Activated naive CD4-positive, alpha-beta T cell treated with anti-CD3 and anti-CD28 coated beads, Interleukin-2, amount 50 U/mL, for 24 hours (primary cell): ENCODE results near the gene LDHAL6B.

Experiments
- H3K27ac Mint-ChIP-seq: one replicate; pipeline ENCODE4 v1.8.0; 2021; ENCODE audit warnings: mild to moderate bottlenecking, mixed read lengths
- H3K27me3 Mint-ChIP-seq: one replicate; pipeline ENCODE4 v1.8.0; 2021; ENCODE audit warnings: mixed read lengths
- H3K36me3 Mint-ChIP-seq: one replicate; pipeline ENCODE4 v1.8.0; 2021; ENCODE audit warnings: mixed read lengths
- H3K4me1 Mint-ChIP-seq: one replicate; pipeline ENCODE4 v1.8.0; 2021; ENCODE audit warnings: mixed read lengths
- H3K4me3 Mint-ChIP-seq: one replicate; pipeline ENCODE4 v1.8.0; 2021; ENCODE audit warnings: mild to moderate bottlenecking, mixed read lengths
- H3K9me3 Mint-ChIP-seq: one replicate; pipeline ENCODE4 v1.8.0; 2021; ENCODE audit warnings: mixed read lengths

Gene LDHAL6B

GRCh38 chr15:59251001-59251845, 44.6 kb downstream of the LDHAL6B start:
- H3K4me1 Mint-ChIP-seq, result peaks cover 8% of the 10 kb centered on the region
- no peaks in the 10 kb centered on the region for H3K36me3 Mint-ChIP-seq
- H3K4me3 Mint-ChIP-seq, result no peak overlapping the region
- H3K27me3 Mint-ChIP-seq, result no peaks in the 10 kb centered on the region
- H3K27ac Mint-ChIP-seq, result no peak overlapping the region
- no peaks in the 10 kb centered on the region for H3K9me3 Mint-ChIP-seq

GRCh38 chr15:59252137-59252536, 45.5 kb downstream of the LDHAL6B start:
- no peaks in the 10 kb centered on the region for H3K9me3 Mint-ChIP-seq
- no peak overlapping the region for H3K27ac Mint-ChIP-seq
- H3K27me3 Mint-ChIP-seq, result no peaks in the 10 kb centered on the region
- H3K36me3 Mint-ChIP-seq, result no peaks in the 10 kb centered on the region
- H3K4me1 Mint-ChIP-seq, result peaks cover 8% of the 10 kb centered on the region
- no peak overlapping the region for H3K4me3 Mint-ChIP-seq

- H3K27ac Mint-ChIP-seq, result no peak overlapping the region
- H3K4me1 Mint-ChIP-seq, result peaks cover 8% of the 10 kb centered on the region
- no peaks in the 10 kb centered on the region for H3K27me3 Mint-ChIP-seq
- H3K9me3 Mint-ChIP-seq, result no peaks in the 10 kb centered on the region
- H3K4me3 Mint-ChIP-seq, result no peak overlapping the region
- no peaks in the 10 kb centered on the region for H3K36me3 Mint-ChIP-seq
These were observed 49.2 kb downstream of the LDHAL6B start for GRCh38 chr15:59255680-59256336.

- Mint-ChIP-seq H3K27me3 (no peaks in the 10 kb centered on the region), H3K4me1 (peaks cover 8% of the 10 kb centered on the region), H3K27ac (peak overlapping the region; percentile 41), H3K4me3 (no peak overlapping the region), H3K36me3 (no peaks in the 10 kb centered on the region), H3K9me3 (no peaks in the 10 kb centered on the region)
These were observed 49.8 kb downstream of the LDHAL6B start for GRCh38 chr15:59256482-59256881.

GRCh38 chr15:59257140-59257539, 50.5 kb downstream of the LDHAL6B start:
- Mint-ChIP-seq H3K27ac (no peak overlapping the region), H3K9me3 (no peaks in the 10 kb centered on the region), H3K4me3 (no peak overlapping the region), H3K36me3 (no peaks in the 10 kb centered on the region), H3K27me3 (no peaks in the 10 kb centered on the region), H3K4me1 (peaks cover 8% of the 10 kb centered on the region)
